ENCODE measurements around the gene EFCAB11. TPM values are rescaled to one million over a fixed set of nuclear protein-coding genes. Genes with fewer than 3 reads are reported as not detected.

The EFCAB11 gene
- total and polyA plus RNA-seq, 2 of the 8 experiments (the other 6 are each of a cell fraction or from before 2014, with no cell fraction given): 6.8 to 12.8 TPM

- Histone ChIP-seq H2BK5ac (ENCODE audit: low read depth, low read length) (no peak overlapping the region), H2AFZ (ENCODE audit: low read length) (no peak overlapping the region), H2BK20ac (ENCODE audit: low read length) (no peak overlapping the region), H3K79me1 (ENCODE audit: low read depth, low read length) (no peaks in the 10 kb centered on the region), H3K27ac (ENCODE audit: low read depth, low read length) (no peak overlapping the region), H3K36me3 (ENCODE audit: control insufficient read depth in 2 of 4, insufficient read depth in 4 of 4, low read length in 3 of 4) (peaks cover 5 to 52% (median 36%) of the 10 kb centered on the region in 4 experiments; a peak in 7 of 8 replicates), H2BK120ac (replicated peaks; ENCODE audit: low read depth, low read length) (no peak overlapping the region), H2BK12ac (ENCODE audit: low read depth, low read length) (no peak overlapping the region), H3K9ac (replicated peaks in 1 of 4; ENCODE audit: extremely low read depth in 1 of 4, low read depth in 3 of 4, low read length in 3 of 4) (no peak overlapping the region), H3K4me3 (ENCODE audit: extremely low read depth in 1 of 4, insufficient read depth in 2 of 4, low read depth in 3 of 4, low read length in 4 of 4) (no peak overlapping the region), H3K4ac (replicated peaks; ENCODE audit: insufficient read length, low read depth, low read length) (no peak overlapping the region), H3K56ac (replicated peaks; ENCODE audit: insufficient read length, low read depth, low read length) (no peak overlapping the region), H3K4me1 (replicated peaks in 1 of 4; ENCODE audit: control insufficient read depth in 3 of 4, insufficient read depth in 4 of 4, low read length in 3 of 4) (no peaks in the 10 kb centered on the region), H3K79me2 (ENCODE audit: control insufficient read depth in 1 of 2, insufficient read depth in 2 of 2, low read length in 2 of 2) (no peaks in the 10 kb centered on the region), H3K14ac (ENCODE audit: insufficient read length) (no peak overlapping the region), H3K23ac (ENCODE audit: insufficient read length) (no peak overlapping the region), H3K23me2 (ENCODE audit: low read depth, low read length) (no peaks in the 10 kb centered on the region), H3K27me3 (replicated peaks in 1 of 4; ENCODE audit: control insufficient read depth in 3 of 4, extremely low read depth in 1 of 4, insufficient read depth in 3 of 4, low read length in 3 of 4) (no peaks in the 10 kb centered on the region; a peak in 1 of 7 replicates), H4K5ac (ENCODE audit: insufficient read length, low read depth, low read length) (no peak overlapping the region), H4K20me1 (replicated peaks in 1 of 2; ENCODE audit: control insufficient read depth in 1 of 2, insufficient read depth in 2 of 2, low read length in 2 of 2) (peaks cover 0 to 3% of the 10 kb centered on the region in 2 experiments), H4K8ac (ENCODE audit: extremely low read depth, insufficient read depth, low read length) (no peak overlapping the region), H3K18ac (ENCODE audit: extremely low read depth, low read length) (no peak overlapping the region), H3K9me3 (ENCODE audit: insufficient read depth in 2 of 2, low read depth in 1 of 2, low read length in 1 of 2) (no peaks in the 10 kb centered on the region), H2BK15ac (ENCODE audit: low read length) (no peak overlapping the region), H2AK5ac (ENCODE audit: low read depth, low read length) (no peak overlapping the region), H4K91ac (replicated peaks; ENCODE audit: insufficient read length, low read length) (no peak overlapping the region), H3K4me2 (ENCODE audit: insufficient read depth in 1 of 2, low read depth in 2 of 2, low read length in 2 of 2) (no peak overlapping the region)
- peak in 1 of 2 experiments; percentile 77 for DNase-seq (ENCODE audit: low read depth in 1 of 2, low spot score in 2 of 2)
- 73% methylated on average over 7 of the region's 7 CpGs; no CpG with 5 or more reads in 1 of the 2 experiments for WGBS, 2 experiments (ENCODE audit: extremely low coverage in 1 of 2, insufficient coverage in 1 of 2, insufficient read length in 1 of 2, insufficient replicate concordance in 2 of 2, low coverage in 1 of 2, low lambda C conversion rate in 2 of 2, missing lambda C conversion rate in 1 of 2)
- ChIA-PET CTCF (ENCODE audit: partially characterized antibody) (interaction anchor here (0.6 to 4.3 kb wide), 42 partner anchors 9 to 1180 kb away, joined by 3 to 52 read pairs (median 4); partner anchors contain the start of gene KCNK13), POLR2A (ENCODE audit: partially characterized antibody) (interaction anchor here (1.0 to 2.0 kb wide), 5 partner anchors 9 to 18 kb away, joined by 3 to 5 read pairs (median 3); partner anchors contain the start of genes EFCAB11 and TDP1)
- TF ChIP-seq RAD21 (IDR thresholded peaks at IDR 0.05 in 1 of 2, conservative IDR thresholded peaks at IDR 0.05 in 1 of 2; ENCODE audit: low read depth in 2 of 2, low read length in 2 of 2): peak; percentile 74 to 75
- no peak for TF ChIP-seq SIRT6 (IDR thresholded peaks at IDR 0.05; ENCODE audit: low read length)
- no peak for TF ChIP-seq KDM5A (IDR thresholded peaks at IDR 0.05; ENCODE audit: low read length)
- TF ChIP-seq CTCF (IDR thresholded peaks at IDR 0.05; ENCODE audit: control extremely low read depth in 1 of 3, insufficient read depth in 1 of 3, low read depth in 1 of 3, low read length in 3 of 3): peak; percentile 59 to 93 (median 82)
- peak; percentile 89 for FAIRE-seq
Measured at GRCh38 chr14:89973234-89973823, 18.8 kb upstream of the EFCAB11 start.
